Keratinocyte (primary cell): ENCODE measurements around the gene CCDC127.

Source experiments
- CTCF ChIP-seq, 3 experiments: IDR thresholded peaks in 1 of 3; conservative IDR thresholded peaks in 1 of 3; optimal IDR thresholded peaks in 1 of 3; 2 replicates in 2 of 3; 3 replicates in 1 of 3; pipeline versions ENCODE3 to v1.5.1; 2011; ENCODE audit warnings: low read length in 3 of 3, mild to moderate bottlenecking in 3 of 3, moderate library complexity in 2 of 3, control low read depth in 1 of 3, inconsistent platforms in 1 of 3; ENCODE audit not compliant: insufficient read depth in 2 of 3; ENCODE audit errors: extremely low read depth in 1 of 3
- EZH2 ChIP-seq: IDR thresholded peaks from one replicate; pipeline ENCODE4 v1.6.1; 2012; ENCODE audit warnings: inconsistent platforms, mild to moderate bottlenecking, low read length, moderate library complexity

DNA sequence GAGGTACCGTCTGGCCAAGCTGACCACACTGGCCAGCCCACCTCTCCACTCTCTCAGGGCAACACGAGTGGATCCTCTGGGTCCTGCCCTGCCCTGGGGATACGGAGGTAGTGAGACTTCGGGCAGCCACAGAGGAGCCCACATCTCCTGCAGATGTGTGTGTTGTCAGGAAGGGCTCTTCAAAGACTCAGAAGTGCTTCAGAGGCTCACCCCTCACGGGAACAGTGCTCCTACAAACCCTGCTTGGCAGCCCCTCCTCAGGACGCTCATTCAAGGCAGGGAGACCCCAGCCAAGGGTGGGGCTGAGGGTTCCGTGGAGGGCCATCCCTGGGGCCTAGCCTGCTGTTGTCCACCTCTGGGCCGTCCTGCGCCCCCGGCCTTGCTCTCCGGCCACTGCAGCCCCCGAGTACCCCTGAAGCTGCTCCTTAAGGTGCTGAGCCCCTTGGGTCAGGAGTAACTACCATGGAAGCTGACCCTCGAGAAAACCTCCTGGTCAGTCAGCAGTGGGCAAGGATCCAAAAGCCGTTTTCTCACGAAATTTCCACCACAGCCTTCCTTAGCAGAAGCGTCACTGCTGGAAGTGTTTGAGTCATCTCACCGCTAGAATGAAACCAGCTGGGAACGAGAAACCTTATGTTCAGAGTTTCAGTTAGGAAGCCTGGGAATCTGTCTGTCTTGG, 49.8 kb downstream of the CCDC127 start:
- TF ChIP-seq CTCF (optimal IDR thresholded peaks at IDR 0.05 in 1 of 3, IDR thresholded peaks at IDR 0.05 in 1 of 3, conservative IDR thresholded peaks at IDR 0.05 in 1 of 3; ENCODE audit: extremely low read depth in 1 of 3, insufficient read depth in 2 of 3, low read length in 3 of 3), result no peak
- no peak for TF ChIP-seq EZH2
